ENCODE measurements around the gene SMAD6. TPM values are rescaled to one million over a fixed set of nuclear protein-coding genes. Genes with fewer than 3 reads are reported as not detected.
A peak's percentile ranks its signal among the peaks of the same experiment; 100 is the strongest.

SMAD6 gene
- total RNA-seq, 4 donors from 2014 or later = 2.9 to 7.0 (median 6.9) TPM

DNA sequence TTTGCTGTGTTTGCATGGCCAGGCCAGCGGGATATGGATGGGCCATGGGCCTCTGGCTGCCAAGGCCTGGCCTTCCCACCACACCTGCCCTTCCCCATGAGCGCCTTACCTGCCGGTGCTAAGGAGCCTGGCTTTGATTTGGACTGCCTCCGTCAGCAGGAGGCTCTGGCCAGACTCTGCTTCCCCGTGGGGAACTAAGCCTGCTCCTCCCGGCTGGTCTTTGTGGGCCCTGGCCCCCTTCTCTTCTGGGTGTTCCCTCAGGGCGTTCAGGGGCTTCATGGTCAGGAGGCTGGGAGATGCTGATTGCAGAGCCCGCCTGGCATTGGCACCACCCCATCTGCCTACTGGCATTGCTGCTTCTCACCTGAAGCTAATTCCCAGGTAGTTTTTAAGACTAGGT is 45.2 kb downstream of the SMAD6 start:
- Histone ChIP-seq H3K27ac (peak overlapping the region; percentile 23), H3K4me1 (peaks cover 39% of the 10 kb centered on the region), H3K9me3 (no peaks in the 10 kb centered on the region), H3K4me3 (no peak overlapping the region), H3K27me3 (no peaks in the 10 kb centered on the region), H3K36me3 (no peaks in the 10 kb centered on the region)
- 80% methylated on average over 6 of the region's 8 CpGs for WGBS
- TF ChIP-seq POLR2A (IDR thresholded peaks at IDR 0.05) (no peak), EP300 (IDR thresholded peaks at IDR 0.05) (no peak), POLR2AphosphoS5 (IDR thresholded peaks at IDR 0.05) (no peak)
- TF ChIP-seq, protein P1, sequence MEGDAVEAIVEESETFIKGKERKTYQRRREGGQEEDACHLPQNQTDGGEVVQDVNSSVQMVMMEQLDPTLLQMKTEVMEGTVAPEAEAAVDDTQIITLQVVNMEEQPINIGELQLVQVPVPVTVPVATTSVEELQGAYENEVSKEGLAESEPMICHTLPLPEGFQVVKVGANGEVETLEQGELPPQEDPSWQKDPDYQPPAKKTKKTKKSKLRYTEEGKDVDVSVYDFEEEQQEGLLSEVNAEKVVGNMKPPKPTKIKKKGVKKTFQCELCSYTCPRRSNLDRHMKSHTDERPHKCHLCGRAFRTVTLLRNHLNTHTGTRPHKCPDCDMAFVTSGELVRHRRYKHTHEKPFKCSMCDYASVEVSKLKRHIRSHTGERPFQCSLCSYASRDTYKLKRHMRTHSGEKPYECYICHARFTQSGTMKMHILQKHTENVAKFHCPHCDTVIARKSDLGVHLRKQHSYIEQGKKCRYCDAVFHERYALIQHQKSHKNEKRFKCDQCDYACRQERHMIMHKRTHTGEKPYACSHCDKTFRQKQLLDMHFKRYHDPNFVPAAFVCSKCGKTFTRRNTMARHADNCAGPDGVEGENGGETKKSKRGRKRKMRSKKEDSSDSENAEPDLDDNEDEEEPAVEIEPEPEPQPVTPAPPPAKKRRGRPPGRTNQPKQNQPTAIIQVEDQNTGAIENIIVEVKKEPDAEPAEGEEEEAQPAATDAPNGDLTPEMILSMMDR (IDR thresholded peaks at IDR 0.05) = no peak
- DNase-seq (ENCODE audit: low spot score in 2 of 2) = no peak

DNA sequence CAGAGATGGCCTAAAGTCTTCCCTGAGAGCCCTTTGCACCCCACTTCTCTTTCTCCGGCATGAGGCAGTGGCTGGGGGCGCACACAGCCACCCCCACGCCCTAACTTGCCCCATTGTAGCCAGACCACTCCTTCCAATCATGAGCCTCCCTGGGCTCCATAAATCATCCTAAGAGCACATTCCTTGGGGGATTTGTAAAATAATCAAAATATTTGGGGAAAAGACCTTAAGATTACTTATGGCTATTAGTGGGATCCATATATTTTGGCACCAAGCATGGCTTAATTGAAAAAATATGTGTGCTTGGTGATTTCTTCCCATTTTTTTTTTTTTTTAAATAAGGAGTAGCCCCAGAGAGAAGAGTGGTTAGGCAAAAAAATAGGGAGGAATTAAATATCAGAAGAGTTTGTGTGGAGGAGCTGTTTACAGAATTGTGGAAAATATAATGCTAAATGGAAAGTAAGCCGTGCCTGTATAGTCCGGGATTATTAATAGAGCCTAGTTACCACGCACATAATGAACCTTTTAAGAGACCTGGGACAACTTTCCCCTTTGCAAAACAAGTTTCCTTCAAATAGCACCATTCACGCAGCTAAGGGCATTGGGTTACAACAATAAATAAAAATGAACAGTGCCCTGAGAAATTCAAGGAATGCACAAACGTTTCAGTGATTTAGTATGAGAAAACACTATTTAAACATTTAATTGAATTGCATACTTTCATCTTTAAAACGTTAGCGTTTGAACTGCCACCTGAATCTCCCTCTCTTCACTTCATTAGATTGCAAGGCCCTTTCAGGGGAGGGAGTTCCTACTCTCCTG is 46.1 kb downstream of the SMAD6 start:
- Histone ChIP-seq H3K27ac (peak overlapping the region; percentile 41), H3K36me3 (no peaks in the 10 kb centered on the region), H3K4me1 (peaks cover 39% of the 10 kb centered on the region), H3K27me3 (no peaks in the 10 kb centered on the region), H3K9me3 (no peaks in the 10 kb centered on the region), H3K4me3 (no peak overlapping the region)
- TF ChIP-seq POLR2A (IDR thresholded peaks at IDR 0.05) = no peak
- WGBS = 47% methylated on average over 10 of the region's 10 CpGs
- no peak for DNase-seq (ENCODE audit: low spot score in 2 of 2)

- TF ChIP-seq, protein P1 (IDR thresholded peaks at IDR 0.05) = no peak
- TF ChIP-seq POLR2AphosphoS5 (IDR thresholded peaks at IDR 0.05) = no peak
- no peak for TF ChIP-seq EP300 (IDR thresholded peaks at IDR 0.05)
- no peak for TF ChIP-seq POLR2A (IDR thresholded peaks at IDR 0.05)
- Histone ChIP-seq H3K27ac (peak overlapping the region; percentile 41), H3K36me3 (no peaks in the 10 kb centered on the region), H3K4me3 (no peak overlapping the region), H3K4me1 (peaks cover 39% of the 10 kb centered on the region), H3K9me3 (no peaks in the 10 kb centered on the region), H3K27me3 (no peaks in the 10 kb centered on the region)
- no peak for DNase-seq (ENCODE audit: low spot score in 2 of 2)
- 46% methylated on average over 3 of the region's 3 CpGs for WGBS
Observed at GRCh38 chr15:66748708-66749035, 46.6 kb downstream of the SMAD6 start.

DNA sequence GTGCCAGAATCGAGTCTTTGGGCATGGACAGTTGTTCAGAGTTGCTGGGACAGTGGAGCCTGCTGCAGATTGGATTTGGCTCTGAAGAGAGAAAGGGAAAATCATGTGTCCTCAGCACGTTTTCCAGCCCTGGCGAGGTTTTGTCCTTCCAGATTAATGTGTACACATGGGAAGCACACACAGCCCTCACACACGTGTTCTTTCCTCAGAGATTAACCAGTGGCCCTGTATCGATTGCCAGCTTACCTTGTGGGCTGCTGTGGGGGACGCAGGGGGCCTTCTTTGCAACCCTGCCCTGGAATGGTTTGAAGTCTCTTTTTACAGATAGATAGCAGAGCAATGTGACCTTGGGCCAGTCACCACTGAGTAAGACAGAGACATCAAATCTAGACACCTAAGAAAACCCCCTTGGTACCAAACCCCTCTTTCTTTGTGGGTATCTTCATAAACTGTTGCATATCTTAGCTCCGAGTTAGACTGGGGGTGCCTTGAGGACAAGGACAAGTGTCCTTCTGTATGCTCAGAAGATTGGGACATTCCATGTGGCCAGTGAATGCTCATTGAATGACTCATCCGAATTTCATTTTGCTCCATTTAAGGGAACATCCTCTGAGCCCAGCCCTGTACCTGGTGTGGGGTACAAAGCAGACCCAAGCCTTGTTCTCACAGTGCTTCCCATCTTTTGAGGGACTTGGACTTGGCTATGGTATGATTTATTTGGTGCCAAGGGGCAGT is 48.0 kb downstream of the SMAD6 start:
- TF ChIP-seq POLR2AphosphoS5 (IDR thresholded peaks at IDR 0.05) = no peak
- no peak for TF ChIP-seq EP300 (IDR thresholded peaks at IDR 0.05)
- TF ChIP-seq POLR2A (IDR thresholded peaks at IDR 0.05) = no peak
- TF ChIP-seq, protein P1 (IDR thresholded peaks at IDR 0.05) = no peak
- Histone ChIP-seq H3K9me3 (no peaks in the 10 kb centered on the region), H3K4me3 (no peak overlapping the region), H3K27ac (no peak overlapping the region), H3K36me3 (no peaks in the 10 kb centered on the region), H3K4me1 (peaks cover 29% of the 10 kb centered on the region), H3K27me3 (no peaks in the 10 kb centered on the region)
- 81% methylated on average over 8 of the region's 8 CpGs for WGBS
- DNase-seq (ENCODE audit: low spot score in 2 of 2) = no peak

GRCh38 chr15:66750609-66751008 is 48.6 kb downstream of the SMAD6 start:
- no peak for DNase-seq (ENCODE audit: low spot score in 2 of 2)

More at GRCh38 chr15:66750609-66751008, 48.6 kb downstream of the SMAD6 start:
- H3K4me3 ChIP-seq = no peak overlapping the region
- WGBS = 90% methylated on average over 9 of the region's 9 CpGs
- H3K36me3 ChIP-seq = no peaks in the 10 kb centered on the region
- H3K4me1 ChIP-seq = peaks cover 28% of the 10 kb centered on the region
- TF ChIP-seq EP300 (IDR thresholded peaks at IDR 0.05) (no peak), POLR2A (IDR thresholded peaks at IDR 0.05) (no peak)
- TF ChIP-seq, protein P1 (IDR thresholded peaks at IDR 0.05) = no peak
- no peaks in the 10 kb centered on the region for H3K27me3 ChIP-seq
- H3K9me3 ChIP-seq = no peaks in the 10 kb centered on the region
- H3K27ac ChIP-seq = no peak overlapping the region
